IMR-90 (cell line): Measurements from ENCODE around the gene POMZP3. TPM values are rescaled to one million over a fixed set of nuclear protein-coding genes. Genes with fewer than 3 reads are reported as not detected.
"Not testable (repeated sequence)": the region's sequence is repeated elsewhere in the genome, so short reads cannot be mapped to it uniquely, and the experiment has no call there.

Experiments
- ATAC-seq: fragments of 200-7000 bp; cut with Tn5 transposase; 2 replicates; pipeline ENCODE4 v1.9.1; 2020; ENCODE audit warnings: low read depth, mild to moderate bottlenecking, moderate library complexity
- BruUV-seq: library from RNA; stranded (reverse); fragments of 400-500 nt; replicated peaks from 2 replicates; lab custom pipeline; 2021; lab: Mats Ljungman, UMichigan
- CTCF ChIA-PET: fragments of 300-600 bp; formaldehyde crosslinking; extraction: SDS; loops from one replicate; lab custom pipeline; 2021; ENCODE audit warnings: antibody characterized with exemption; lab: Yijun Ruan, JAX
- POLR2A ChIA-PET: fragments of 300-600 bp; sonication (Branson Sonifier 250); formaldehyde crosslinking; loops from one replicate; lab custom pipeline; 2022; ENCODE audit warnings: antibody characterized with exemption; ENCODE audit not compliant: unreplicated experiment; lab: Charles Lee
- DNase-seq: peaks from one replicate; pipeline ENCODE4 v3.0.0; 2013
- H2AFZ ChIP-seq: replicated peaks from 2 replicates; pipeline ENCODE3; 2013; ENCODE audit warnings: low read length, mild to moderate bottlenecking; ENCODE audit not compliant: poor library complexity
- H2AK5ac ChIP-seq: 2 replicates; pipeline ENCODE4 v1.6.1; 2013; ENCODE audit warnings: low read depth, low read length, inconsistent platforms
- H2AK9ac ChIP-seq: replicated peaks from 2 replicates; pipeline ENCODE3; 2013; ENCODE audit warnings: mild to moderate bottlenecking, low read depth, low read length, moderate library complexity; ENCODE audit not compliant: poor library complexity
- H2BK120ac ChIP-seq: 2 replicates; pipeline ENCODE4 v1.6.1; 2013; ENCODE audit warnings: low read depth, low read length, inconsistent platforms
- H2BK15ac ChIP-seq: 3 replicates; pipeline ENCODE4 v1.6.1; 2013; ENCODE audit warnings: low read depth, low read length, inconsistent platforms
- H2BK20ac ChIP-seq: 2 replicates; pipeline ENCODE4 v1.6.1; 2013; ENCODE audit warnings: low read depth, mild to moderate bottlenecking, inconsistent platforms, low read length, moderate library complexity
- H2BK5ac ChIP-seq: 2 replicates; pipeline ENCODE4 v1.6.1; 2013; ENCODE audit warnings: mild to moderate bottlenecking, low read depth, low read length, inconsistent platforms; ENCODE audit not compliant: poor library complexity, severe bottlenecking
- H3K14ac ChIP-seq: replicated peaks from 2 replicates; pipeline ENCODE4 v1.6.1; 2013; ENCODE audit warnings: low read depth, low read length, inconsistent platforms
- H3K18ac ChIP-seq: 2 replicates; pipeline ENCODE4 v1.6.1; 2013; ENCODE audit warnings: low read depth, low read length, control low read depth
- H3K23ac ChIP-seq: 2 replicates; pipeline ENCODE4 v1.6.1; 2013; ENCODE audit warnings: low read depth, low read length, inconsistent platforms
- H3K27ac ChIP-seq: 2 replicates; pipeline ENCODE4 v1.5.1; 2013; ENCODE audit warnings: mild to moderate bottlenecking, control low read depth, low read length; ENCODE audit not compliant: insufficient read depth
- H3K27me3 ChIP-seq: 2 replicates; pipeline ENCODE4 v1.6.1; 2013; ENCODE audit warnings: low read length; ENCODE audit not compliant: control insufficient read depth, insufficient read depth
- H3K36me3 ChIP-seq: 2 replicates; pipeline ENCODE4 v1.6.1; 2013; ENCODE audit warnings: low read length, mixed read lengths; ENCODE audit not compliant: control insufficient read depth, insufficient read depth
- H3K4ac ChIP-seq: 2 replicates; pipeline ENCODE4 v1.6.1; 2013; ENCODE audit warnings: low read depth, low read length, inconsistent platforms
- H3K4me1 ChIP-seq: 2 replicates; pipeline ENCODE4 v1.6.1; 2013; ENCODE audit warnings: low read length, mixed read lengths; ENCODE audit not compliant: control insufficient read depth, insufficient read depth
- H3K4me2 ChIP-seq: 2 replicates; pipeline ENCODE4 v1.6.1; 2013; ENCODE audit warnings: low read depth, mild to moderate bottlenecking, control low read depth, low read length, moderate library complexity
- H3K4me3 ChIP-seq: 2 replicates; pipeline ENCODE4 v1.5.1; 2013; ENCODE audit warnings: low read depth, mild to moderate bottlenecking, control low read depth, low read length, moderate library complexity; ENCODE audit not compliant: insufficient read depth
- H3K56ac ChIP-seq: 2 replicates; pipeline ENCODE4 v1.6.1; 2013; ENCODE audit warnings: low read length, inconsistent platforms; ENCODE audit not compliant: insufficient read depth; ENCODE audit errors: extremely low read depth
- H3K79me1 ChIP-seq, 2 experiments: 2 replicates each; pipeline ENCODE4 v1.6.1; 2013; ENCODE audit warnings: low read length in 2 of 2, inconsistent platforms in 1 of 2, low read depth in 1 of 2
- H3K9ac ChIP-seq: 2 replicates; pipeline ENCODE4 v1.6.1; 2013; ENCODE audit warnings: low read depth, low read length, control low read depth
- H3K9me1 ChIP-seq: 2 replicates; pipeline ENCODE4 v1.6.1; 2013; ENCODE audit warnings: low read length, inconsistent platforms; ENCODE audit not compliant: insufficient read depth
- H3K9me3 ChIP-seq: 2 replicates; pipeline ENCODE4 v1.6.1; 2013; ENCODE audit warnings: low read length; ENCODE audit not compliant: control insufficient read depth, insufficient read depth
- H4K20me1 ChIP-seq: 2 replicates; pipeline ENCODE4 v1.6.1; 2013; ENCODE audit warnings: low read length, inconsistent platforms; ENCODE audit not compliant: insufficient read depth
- H4K5ac ChIP-seq: 2 replicates; pipeline ENCODE4 v1.6.1; 2013; ENCODE audit warnings: mild to moderate bottlenecking, low read depth, low read length, control low read depth
- H4K8ac ChIP-seq, 2 experiments: 2 replicates each; pipeline ENCODE4 v1.6.1; 2013; ENCODE audit warnings: low read depth in 2 of 2, low read length in 2 of 2, control low read depth in 1 of 2, inconsistent platforms in 1 of 2
- H4K91ac ChIP-seq: 2 replicates; pipeline ENCODE4 v1.6.1; 2013; ENCODE audit warnings: low read depth, low read length, inconsistent platforms; ENCODE audit not compliant: insufficient read depth
- WGBS, 2 experiments: methylation state at CpG; one replicate each; pipeline versions ENCODE4 v1.1.5 to v1.1.7; 2013; ENCODE audit warnings: missing lambda C conversion rate in 2 of 2; ENCODE audit not compliant: insufficient read length in 1 of 2; ENCODE audit errors: extremely low coverage in 2 of 2; 5-methylcytosine and 5-hydroxymethylcytosine counted together
- dilution Hi-C: fragments of 300-500 bp; cut with HindIII; formaldehyde crosslinking; loops from one replicate; pipeline ENCODE4 v1.14.3; 2018; ENCODE audit warnings: low sequenced_read_pairs; ENCODE audit not compliant: unreplicated experiment
- in situ Hi-C: fragments of 300-500 bp; cut with MboI; formaldehyde crosslinking; loops from 3 replicates; pipeline ENCODE4 v1.14.3; 2019; ENCODE audit warnings: low sequenced_read_pairs, inconsistent platforms, mixed read lengths
- intact Hi-C: fragments of 100-400 bp; cut with micrococcal nuclease; formaldehyde crosslinking; loops from 2 replicates; pipeline ENCODE4 v1.10.0; 2022
- polyA plus RNA-seq, 3 experiments: library from polyadenylated mRNA; depleted of rRNA; stranded (reverse); fragments of >200 nt; gene quantifications; 2 replicates each; pipeline ENCODE4 v1.2.3, GENCODE V29; 2012; ENCODE audit warnings: low replicate concordance in 1 of 3
- total RNA-seq: library from RNA; depleted of rRNA; stranded (reverse); fragments of >200 nt; gene quantifications from 2 replicates; pipeline ENCODE4 v1.2.3, GENCODE V29; 2012

POMZP3 gene
- total and polyA plus RNA-seq, 2 of the 4 experiments (the other 2 are of a cell fraction) = 1.4 to 4.8 TPM

DNA sequence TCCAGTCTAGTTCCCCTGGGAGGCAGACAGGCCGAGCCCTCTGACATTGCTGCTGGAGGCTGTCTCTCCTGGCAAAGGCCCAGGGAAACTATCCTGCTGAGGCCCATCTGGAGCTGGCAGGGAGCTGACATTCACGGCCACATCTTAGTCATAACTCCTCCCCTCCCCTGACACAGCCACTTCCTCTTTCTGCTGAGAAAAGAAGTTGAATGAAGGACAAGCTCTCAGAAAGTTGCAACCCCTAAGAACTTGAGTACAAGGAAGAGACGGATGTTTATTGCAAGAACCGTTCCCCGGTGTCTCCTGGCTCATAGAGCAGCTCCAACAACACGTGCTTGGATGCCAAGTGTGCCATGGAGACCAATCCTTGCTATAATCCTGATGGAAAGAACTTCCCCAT is 21.1 kb downstream of the POMZP3 start:
- H3K9me3 ChIP-seq, H2AK9ac ChIP-seq, H3K4me1 ChIP-seq, H4K5ac ChIP-seq, H4K20me1 ChIP-seq, H2AK5ac ChIP-seq, H2BK20ac ChIP-seq, in situ Hi-C loops, H3K56ac ChIP-seq, POLR2A ChIA-PET, H3K18ac ChIP-seq, BruUV-seq, H2BK15ac ChIP-seq, CTCF ChIA-PET, H3K79me1 ChIP-seq, H2AFZ ChIP-seq, H3K36me3 ChIP-seq, dilution Hi-C loops, H3K9me1 ChIP-seq, H3K9ac ChIP-seq, H3K4me3 ChIP-seq, H3K27me3 ChIP-seq, intact Hi-C loops: not testable (repeated sequence)
- H3K23ac ChIP-seq = peak overlapping the region; percentile 76; the same call in 1 of the 2 replicates
- peak overlapping the region; percentile 40 for H3K27ac ChIP-seq
- no CpG with 5 or more reads among the region's 6 CpGs for WGBS, 2 experiments
- peak overlapping the region; percentile 87 for H3K14ac ChIP-seq
- H4K8ac ChIP-seq = peak overlapping the region in 1 of 2 experiments; percentile 19; a peak in 1 of 4 replicates
- DNase-seq = peak; percentile 91
- peak overlapping the region; percentile 71 for H2BK120ac ChIP-seq
- peak overlapping the region; percentile 70 for H2BK5ac ChIP-seq
- ATAC-seq = peak; percentile 96
- peak overlapping the region; percentile 68 for H3K4ac ChIP-seq
- peak overlapping the region; percentile 6; the same call in 1 of the 2 replicates for H4K91ac ChIP-seq
- H3K4me2 ChIP-seq = peak overlapping the region; percentile 50; the same call in 1 of the 2 replicates
